Natural killer cell treated with Interleukin-12 subunit alpha and Interleukin-12 subunit beta and Interleukin-15 and Interleukin-18, amount 100 ng/mL, for 72 hours (primary cell): ENCODE results near the gene UBE3C. TPM values are rescaled to one million over a fixed set of nuclear protein-coding genes. Genes with fewer than 3 reads are reported as not detected.

Source experiments
- ATAC-seq, 2 donors: fragments of 150-1000 bp; cut with Tn5 transposase in 1 of 2; sonication (Bioruptor Pico), chemical (Tn5 transposase) in 1 of 2; 2 replicates each; pipeline ENCODE4 v1.10.0; 2021
- DNase-seq: peaks from one replicate; pipeline ENCODE4 v3.0.0; 2022; ENCODE audit warnings: low spot score
- H3K27ac Mint-ChIP-seq, 2 donors: 1 replicate in 1 of 2; 2 replicates in 1 of 2; pipeline ENCODE4 v1.8.0; 2022; ENCODE audit warnings: mixed read lengths in 2 of 2, mild to moderate bottlenecking in 1 of 2, moderate library complexity in 1 of 2
- H3K27me3 Mint-ChIP-seq, 2 donors: 1 replicate in 1 of 2; 2 replicates in 1 of 2; pipeline ENCODE4 v1.8.0; 2022; ENCODE audit warnings: mixed read lengths in 2 of 2
- H3K36me3 Mint-ChIP-seq: one replicate; pipeline ENCODE4 v1.8.0; 2022; ENCODE audit warnings: mixed read lengths
- H3K4me1 Mint-ChIP-seq, 2 donors: 1 replicate in 1 of 2; 2 replicates in 1 of 2; pipeline ENCODE4 v1.8.0; 2022; ENCODE audit warnings: low read depth in 2 of 2, mixed read lengths in 2 of 2, mild to moderate bottlenecking in 1 of 2
- H3K4me3 Mint-ChIP-seq: one replicate; pipeline ENCODE4 v1.8.0; 2022; ENCODE audit warnings: mixed read lengths
- H3K9me3 Mint-ChIP-seq: 2 replicates; pipeline ENCODE4 v1.8.0; 2022; ENCODE audit warnings: mixed read lengths
- total RNA-seq, 2 donors: library from RNA; stranded (reverse); gene quantifications; one replicate each; pipeline ENCODE4 v1.2.3, GENCODE V29; 2022

UBE3C gene
- total RNA-seq, 2 donors from 2014 or later = 69.6 to 117 TPM

DNA sequence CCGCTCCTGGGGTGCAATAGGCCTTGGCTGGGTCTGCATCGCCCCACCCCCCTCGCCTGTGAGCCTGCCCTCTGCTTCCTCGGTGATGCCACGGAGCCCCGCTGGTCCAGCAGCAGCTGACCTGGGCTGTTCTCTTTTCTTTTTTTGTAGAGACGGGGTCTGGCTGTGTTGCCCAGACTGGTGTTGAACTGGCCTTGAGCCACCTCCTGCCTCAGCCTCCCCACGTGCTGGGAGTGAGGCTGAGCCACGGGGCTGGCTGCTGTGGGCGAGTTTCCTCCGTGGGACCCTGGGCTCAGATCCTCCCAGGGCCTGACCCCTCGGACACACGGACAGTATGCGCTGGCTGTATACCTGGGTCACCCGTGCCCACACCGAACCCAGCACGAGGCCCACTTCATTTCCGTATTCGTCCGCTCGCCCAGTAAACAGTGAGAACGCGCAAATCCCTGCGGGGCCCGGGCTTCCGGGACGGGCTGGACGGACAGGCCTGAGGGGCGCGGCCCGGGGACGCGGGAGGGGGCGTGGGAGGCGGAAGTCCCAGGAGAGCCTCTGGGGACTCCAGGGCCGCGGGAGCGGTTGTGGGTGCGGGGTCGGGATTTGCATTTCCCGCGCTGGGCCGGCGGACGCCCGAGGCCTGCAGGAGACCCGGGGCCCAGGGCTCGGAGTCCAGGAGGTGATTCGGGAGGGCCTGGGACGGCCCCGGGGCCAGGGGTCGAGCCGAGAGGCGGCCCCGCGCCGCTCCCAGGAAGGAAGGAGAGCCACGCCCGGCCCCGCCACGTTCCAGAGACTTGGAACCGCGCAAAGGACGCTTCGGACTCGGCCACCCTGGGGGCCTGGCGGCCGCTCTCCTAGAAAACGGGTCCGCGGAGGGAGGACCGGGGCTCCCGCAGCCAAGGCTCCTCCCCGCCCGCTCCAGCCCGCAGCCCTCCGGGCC is 140.3 kb downstream of the UBE3C start:
- peak; percentile 68 for DNase-seq

GRCh38 chr7:157279741-157280215 is 141.1 kb downstream of the UBE3C start:
- DNase-seq (no peak), ATAC-seq (no peak)
- no peaks in the 10 kb centered on the region for H3K9me3 Mint-ChIP-seq
- no peak overlapping the region for H3K27ac Mint-ChIP-seq
- H3K27me3 Mint-ChIP-seq = no peaks in the 10 kb centered on the region
- no peak overlapping the region for H3K4me3 Mint-ChIP-seq
- peaks cover 21 to 23% of the 10 kb centered on the region in 2 donors for H3K4me1 Mint-ChIP-seq
- no peaks in the 10 kb centered on the region for H3K36me3 Mint-ChIP-seq

More for the DNA sequence above, 140.3 kb downstream of the UBE3C start:
- Mint-ChIP-seq H3K27me3 (no peaks in the 10 kb centered on the region), H3K4me3 (peak overlapping the region; percentile 65), H3K36me3 (no peaks in the 10 kb centered on the region), H3K9me3 (no peaks in the 10 kb centered on the region), H3K4me1 (peaks cover 26 to 27% of the 10 kb centered on the region in 2 donors), H3K27ac (peak overlapping the region; percentile 67 to 84)
- ATAC-seq = peak; percentile 41 to 45

DNA sequence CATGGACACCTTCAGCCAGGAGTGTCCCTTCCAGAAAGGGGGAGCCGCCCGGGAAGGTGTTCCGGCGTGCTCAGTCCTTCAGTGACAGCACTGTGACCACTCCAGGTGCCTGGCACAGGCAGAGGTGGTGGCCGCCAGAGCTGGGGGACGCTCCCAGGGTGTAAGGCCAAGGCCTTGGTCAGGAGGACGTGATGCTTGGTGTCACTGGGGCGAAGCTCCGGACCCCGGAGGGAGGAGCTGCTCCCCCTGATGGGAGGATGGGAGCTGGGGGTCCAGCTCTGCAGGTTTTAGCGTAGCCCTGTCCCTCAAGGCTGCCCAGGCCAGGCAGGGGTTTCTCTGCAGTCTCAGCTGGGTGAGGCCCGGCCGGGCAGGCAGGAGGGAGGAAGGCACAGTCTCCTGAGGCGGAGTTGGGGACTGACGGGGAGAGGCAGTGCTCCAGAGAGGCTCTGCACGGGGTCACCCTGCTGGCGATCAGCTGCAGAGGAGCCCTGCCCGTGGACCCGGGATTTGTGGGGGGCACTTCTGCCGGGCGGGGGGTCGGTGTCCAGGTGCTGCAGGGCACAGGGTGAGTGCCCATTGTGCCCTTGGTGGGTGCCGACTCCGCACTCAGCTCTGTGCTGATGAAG is 141.6 kb downstream of the UBE3C start:
- H3K27ac Mint-ChIP-seq = no peak overlapping the region
- H3K4me1 Mint-ChIP-seq = peaks cover 17% of the 10 kb centered on the region in 2 donors
- H3K4me3 Mint-ChIP-seq = no peak overlapping the region
- H3K27me3 Mint-ChIP-seq = no peaks in the 10 kb centered on the region
- ATAC-seq (no peak), DNase-seq (no peak)
- no peaks in the 10 kb centered on the region for H3K36me3 Mint-ChIP-seq
- no peaks in the 10 kb centered on the region for H3K9me3 Mint-ChIP-seq

GRCh38 chr7:157281221-157281998 is 142.7 kb downstream of the UBE3C start:
- H3K4me3 Mint-ChIP-seq = no peak overlapping the region
- H3K36me3 Mint-ChIP-seq = no peaks in the 10 kb centered on the region
- ATAC-seq (no peak), DNase-seq (no peak)
- no peak overlapping the region for H3K27ac Mint-ChIP-seq
- no peaks in the 10 kb centered on the region for H3K27me3 Mint-ChIP-seq
- no peaks in the 10 kb centered on the region for H3K9me3 Mint-ChIP-seq
- peaks cover 10 to 11% of the 10 kb centered on the region in 2 donors for H3K4me1 Mint-ChIP-seq

DNA sequence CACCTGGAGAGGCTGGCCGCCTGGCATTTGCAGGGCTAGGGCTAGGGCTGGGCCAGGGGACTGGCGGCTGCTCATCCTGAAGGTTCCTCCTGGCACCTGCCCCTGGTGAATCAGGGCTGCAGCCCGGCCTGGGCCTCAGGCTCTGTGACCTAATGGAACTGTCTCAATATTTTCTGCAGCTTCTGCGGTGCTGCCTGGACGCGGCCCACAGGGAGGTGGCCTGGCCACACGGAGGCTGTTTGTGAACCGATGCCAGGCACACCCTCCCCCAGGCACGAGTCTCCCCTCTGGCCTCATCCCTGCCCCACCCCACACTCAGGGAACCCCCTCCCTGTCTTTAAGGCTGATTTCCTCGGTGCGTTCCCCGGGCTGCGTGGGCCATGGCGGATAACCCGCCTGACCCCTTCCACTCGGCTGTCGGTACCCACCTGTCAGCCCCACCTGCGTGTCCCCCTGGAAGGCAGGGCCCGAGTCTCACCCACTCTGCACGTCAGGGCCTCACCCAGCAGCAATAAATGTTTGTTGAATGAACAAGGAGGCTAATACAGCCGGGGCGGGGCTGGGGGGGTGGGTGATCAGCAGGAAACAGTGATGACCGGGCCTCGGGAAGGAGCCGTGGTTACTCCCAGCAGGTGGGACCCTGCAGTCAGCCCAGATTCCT is 143.5 kb downstream of the UBE3C start:
- Mint-ChIP-seq H3K27ac (no peak overlapping the region), H3K4me3 (no peak overlapping the region), H3K36me3 (no peaks in the 10 kb centered on the region), H3K4me1 (peaks cover 4% of the 10 kb centered on the region in 2 donors), H3K9me3 (no peaks in the 10 kb centered on the region), H3K27me3 (no peaks in the 10 kb centered on the region)
- ATAC-seq = no peak
- no peak for DNase-seq

GRCh38 chr7:157284229-157285014 is 145.7 kb downstream of the UBE3C start:
- H3K4me1 Mint-ChIP-seq = no peaks in the 10 kb centered on the region
- H3K27ac Mint-ChIP-seq = no peak overlapping the region
- no peaks in the 10 kb centered on the region for H3K27me3 Mint-ChIP-seq
- no peaks in the 10 kb centered on the region for H3K9me3 Mint-ChIP-seq
- no peaks in the 10 kb centered on the region for H3K36me3 Mint-ChIP-seq
- no peak overlapping the region for H3K4me3 Mint-ChIP-seq
- ATAC-seq = no peak
- no peak for DNase-seq

- H3K36me3 Mint-ChIP-seq = no peaks in the 10 kb centered on the region
- H3K9me3 Mint-ChIP-seq = no peaks in the 10 kb centered on the region
- H3K4me3 Mint-ChIP-seq = no peak overlapping the region
- H3K27ac Mint-ChIP-seq = no peak overlapping the region
- H3K4me1 Mint-ChIP-seq = peaks cover 4 to 6% of the 10 kb centered on the region in 2 donors
- DNase-seq = no peak
- H3K27me3 Mint-ChIP-seq = no peaks in the 10 kb centered on the region
- no peak for ATAC-seq
Measured at GRCh38 chr7:157291404-157292080, 152.8 kb downstream of the UBE3C start.

GRCh38 chr7:157292258-157292657 is 153.5 kb downstream of the UBE3C start:
- H3K27ac Mint-ChIP-seq = no peak overlapping the region
- peak; percentile 21 to 37 for ATAC-seq

DNA sequence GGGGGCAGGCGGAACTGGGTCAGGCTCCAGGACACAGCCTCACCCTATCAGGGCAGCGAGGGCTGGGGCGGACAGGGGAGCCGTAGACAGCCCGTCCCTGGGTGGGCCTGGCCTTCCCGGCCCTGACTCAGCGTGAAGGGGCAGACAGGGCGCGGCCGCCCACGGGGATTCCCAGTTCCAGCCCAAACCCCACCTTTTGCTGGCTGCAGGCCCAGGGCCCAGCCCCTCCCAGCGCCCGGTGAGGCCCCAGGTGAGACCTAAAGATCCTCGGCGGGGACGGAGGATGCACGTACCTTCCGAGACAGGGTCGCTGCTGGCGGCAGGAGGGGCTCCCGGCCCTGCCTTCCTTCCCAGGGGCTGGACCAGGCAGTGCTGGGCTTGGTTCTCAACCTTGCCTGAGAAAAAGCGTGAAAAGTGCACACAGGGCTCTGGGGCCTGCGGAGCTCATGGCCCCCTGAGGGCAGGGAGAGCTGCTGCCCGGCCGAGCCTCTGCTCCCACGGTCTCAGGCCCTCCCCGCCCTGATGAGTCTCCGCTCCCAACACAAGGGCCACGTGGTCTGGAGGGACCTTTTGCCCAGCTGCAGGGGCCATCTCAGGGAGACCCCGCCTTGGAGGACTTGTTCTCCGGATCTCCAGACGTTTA is 154.2 kb downstream of the UBE3C start:
- no peaks in the 10 kb centered on the region for H3K27me3 Mint-ChIP-seq
- no peak for DNase-seq
- ATAC-seq = peak in 1 of 2 donors; percentile 24
- no peaks in the 10 kb centered on the region for H3K36me3 Mint-ChIP-seq
- peaks cover 6 to 14% of the 10 kb centered on the region in 2 donors for H3K4me1 Mint-ChIP-seq
- H3K27ac Mint-ChIP-seq = no peak overlapping the region
- no peak overlapping the region for H3K4me3 Mint-ChIP-seq
- no peaks in the 10 kb centered on the region for H3K9me3 Mint-ChIP-seq

More at GRCh38 chr7:157292258-157292657, 153.5 kb downstream of the UBE3C start:
- peaks cover 4 to 9% of the 10 kb centered on the region in 2 donors for H3K4me1 Mint-ChIP-seq
- DNase-seq = no peak
- no peaks in the 10 kb centered on the region for H3K36me3 Mint-ChIP-seq
- H3K27me3 Mint-ChIP-seq = no peaks in the 10 kb centered on the region
- H3K4me3 Mint-ChIP-seq = no peak overlapping the region
- H3K9me3 Mint-ChIP-seq = no peaks in the 10 kb centered on the region

DNA sequence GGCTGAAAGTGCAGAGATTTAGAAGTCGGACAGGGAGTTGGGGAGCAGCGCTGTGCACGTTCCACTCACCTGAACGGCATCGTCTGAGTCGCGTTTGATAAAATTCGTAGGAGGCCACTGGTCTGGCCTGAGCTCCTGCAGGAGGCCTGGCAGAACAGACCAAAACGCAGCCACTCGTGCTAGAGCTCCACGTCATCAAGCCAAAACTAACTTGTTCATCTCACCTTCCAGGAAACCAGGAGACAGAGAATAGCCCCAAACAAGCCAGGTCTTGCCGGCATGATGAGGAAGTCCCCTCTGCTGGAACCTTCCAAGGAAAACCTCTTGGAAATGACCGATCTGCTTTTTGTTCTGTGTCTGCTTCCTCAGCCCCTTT is 154.7 kb downstream of the UBE3C start:
- no peak for ATAC-seq
- DNase-seq = no peak
- Mint-ChIP-seq H3K9me3 (no peaks in the 10 kb centered on the region), H3K4me1 (peaks cover 7 to 17% of the 10 kb centered on the region in 2 donors), H3K36me3 (no peaks in the 10 kb centered on the region), H3K27ac (no peak overlapping the region), H3K4me3 (no peak overlapping the region), H3K27me3 (no peaks in the 10 kb centered on the region)

DNA sequence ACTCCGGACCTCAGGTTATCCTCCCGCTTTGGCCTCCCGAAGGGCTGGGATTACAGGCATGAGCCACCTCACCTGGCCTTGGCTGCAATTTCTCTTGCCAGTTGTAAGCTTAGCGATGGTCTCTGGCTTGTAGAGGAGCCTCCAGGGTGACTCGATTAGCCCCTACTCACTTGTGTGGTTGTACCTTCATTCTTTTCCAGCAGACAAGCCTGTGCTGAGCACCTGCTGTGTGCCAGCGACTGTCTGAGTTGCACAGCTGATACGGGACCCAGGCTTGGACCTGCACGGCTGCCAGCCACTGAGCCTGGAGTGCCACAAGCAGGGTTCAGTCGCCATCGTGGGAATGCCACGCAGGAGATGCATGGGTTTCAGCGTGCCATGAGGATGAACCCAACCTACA is 156.0 kb downstream of the UBE3C start:
- ATAC-seq (no peak), DNase-seq (no peak)
- Mint-ChIP-seq H3K36me3 (peaks cover 9% of the 10 kb centered on the region), H3K27ac (no peak overlapping the region), H3K27me3 (no peaks in the 10 kb centered on the region), H3K4me3 (no peak overlapping the region), H3K9me3 (peaks cover 6% of the 10 kb centered on the region), H3K4me1 (peaks cover 19 to 30% of the 10 kb centered on the region in 2 donors)

GRCh38 chr7:157295338-157295737 is 156.6 kb downstream of the UBE3C start:
- Mint-ChIP-seq H3K4me1 (peaks cover 19 to 30% of the 10 kb centered on the region in 2 donors), H3K27me3 (no peaks in the 10 kb centered on the region), H3K36me3 (peaks cover 9% of the 10 kb centered on the region), H3K27ac (no peak overlapping the region), H3K4me3 (no peak overlapping the region), H3K9me3 (peaks cover 6% of the 10 kb centered on the region)
- ATAC-seq (no peak), DNase-seq (no peak)
